Fibroblast of mammary gland (primary cell): ENCODE measurements around the gene LPAR6.
A peak's percentile ranks its signal among the peaks of the same experiment; 100 is the strongest.

Experiments used
- DNase-seq: peaks from one replicate; pipeline ENCODE4 v3.0.0-alpha.2; 2010; ENCODE audit warnings: low read depth
- H3K4me3 ChIP-seq: 2 replicates; pipeline ENCODE4 v1.5.1; 2011; ENCODE audit warnings: low read depth, mild to moderate bottlenecking, low read length, moderate library complexity; ENCODE audit not compliant: control insufficient read depth
- TF ChIP-seq, protein P1 (sequence below): conservative IDR thresholded peaks from 2 replicates; pipeline ENCODE4 v1.5.1; 2011; ENCODE audit warnings: low read depth, low read length, inconsistent platforms; ENCODE audit not compliant: control insufficient read depth, insufficient read depth

The LPAR6 gene

DNA sequence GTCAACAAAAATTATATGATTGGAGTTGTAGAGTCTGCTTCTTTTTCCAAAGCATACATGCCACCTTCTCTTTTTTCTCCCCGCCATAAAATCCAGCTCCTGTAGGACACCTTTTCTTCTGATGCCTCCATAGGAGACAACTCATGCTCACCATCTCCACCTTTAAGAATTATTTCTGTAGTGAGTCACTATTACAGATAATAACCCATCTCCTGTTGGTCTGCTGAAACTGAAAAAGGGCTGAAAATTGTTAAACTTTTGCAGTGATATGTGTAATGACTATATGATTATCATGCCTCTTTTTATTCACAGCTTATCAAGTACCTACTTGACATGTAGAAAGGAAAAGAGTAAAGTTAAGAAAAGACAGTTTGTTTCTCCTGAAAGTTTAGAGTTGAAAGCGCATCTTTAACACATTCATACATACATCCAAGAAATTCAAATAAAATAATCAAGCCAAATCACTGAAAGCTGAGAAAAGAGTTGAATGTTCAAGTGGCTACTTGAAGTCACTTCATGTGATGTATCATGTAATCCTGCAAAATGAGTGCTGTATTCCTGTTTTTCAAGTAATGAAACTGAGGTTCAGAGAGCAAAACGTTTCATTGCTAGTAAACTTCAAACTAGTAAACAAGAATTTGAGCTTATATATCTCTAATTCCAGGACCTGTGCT is 35.5 kb upstream of the LPAR6 start:
- no peak for DNase-seq
- no peak overlapping the region for H3K4me3 ChIP-seq
- TF ChIP-seq, protein P1, sequence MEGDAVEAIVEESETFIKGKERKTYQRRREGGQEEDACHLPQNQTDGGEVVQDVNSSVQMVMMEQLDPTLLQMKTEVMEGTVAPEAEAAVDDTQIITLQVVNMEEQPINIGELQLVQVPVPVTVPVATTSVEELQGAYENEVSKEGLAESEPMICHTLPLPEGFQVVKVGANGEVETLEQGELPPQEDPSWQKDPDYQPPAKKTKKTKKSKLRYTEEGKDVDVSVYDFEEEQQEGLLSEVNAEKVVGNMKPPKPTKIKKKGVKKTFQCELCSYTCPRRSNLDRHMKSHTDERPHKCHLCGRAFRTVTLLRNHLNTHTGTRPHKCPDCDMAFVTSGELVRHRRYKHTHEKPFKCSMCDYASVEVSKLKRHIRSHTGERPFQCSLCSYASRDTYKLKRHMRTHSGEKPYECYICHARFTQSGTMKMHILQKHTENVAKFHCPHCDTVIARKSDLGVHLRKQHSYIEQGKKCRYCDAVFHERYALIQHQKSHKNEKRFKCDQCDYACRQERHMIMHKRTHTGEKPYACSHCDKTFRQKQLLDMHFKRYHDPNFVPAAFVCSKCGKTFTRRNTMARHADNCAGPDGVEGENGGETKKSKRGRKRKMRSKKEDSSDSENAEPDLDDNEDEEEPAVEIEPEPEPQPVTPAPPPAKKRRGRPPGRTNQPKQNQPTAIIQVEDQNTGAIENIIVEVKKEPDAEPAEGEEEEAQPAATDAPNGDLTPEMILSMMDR = no peak

DNA sequence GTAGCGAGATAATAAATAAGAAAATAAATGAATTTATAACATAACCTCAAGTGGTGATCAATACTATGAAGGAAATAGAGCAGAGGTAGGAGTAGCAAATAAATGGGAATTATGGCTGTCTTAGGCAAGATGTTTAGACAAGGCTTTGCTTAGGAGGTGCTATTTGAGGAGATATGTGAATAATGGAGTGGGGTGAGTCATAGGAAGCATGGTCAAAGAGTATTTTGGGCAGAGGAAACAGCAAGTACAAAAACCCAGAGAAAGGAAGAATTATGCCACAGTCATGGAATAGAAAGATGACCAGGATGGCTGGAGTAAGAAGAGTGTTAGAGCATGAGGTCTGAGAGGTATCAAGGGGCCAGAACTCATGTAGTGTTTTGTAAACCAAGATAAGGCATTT is 33.6 kb upstream of the LPAR6 start:
- DNase-seq = peak; percentile 83
- H3K4me3 ChIP-seq = no peak overlapping the region
- TF ChIP-seq, protein P1 = no peak

DNA sequence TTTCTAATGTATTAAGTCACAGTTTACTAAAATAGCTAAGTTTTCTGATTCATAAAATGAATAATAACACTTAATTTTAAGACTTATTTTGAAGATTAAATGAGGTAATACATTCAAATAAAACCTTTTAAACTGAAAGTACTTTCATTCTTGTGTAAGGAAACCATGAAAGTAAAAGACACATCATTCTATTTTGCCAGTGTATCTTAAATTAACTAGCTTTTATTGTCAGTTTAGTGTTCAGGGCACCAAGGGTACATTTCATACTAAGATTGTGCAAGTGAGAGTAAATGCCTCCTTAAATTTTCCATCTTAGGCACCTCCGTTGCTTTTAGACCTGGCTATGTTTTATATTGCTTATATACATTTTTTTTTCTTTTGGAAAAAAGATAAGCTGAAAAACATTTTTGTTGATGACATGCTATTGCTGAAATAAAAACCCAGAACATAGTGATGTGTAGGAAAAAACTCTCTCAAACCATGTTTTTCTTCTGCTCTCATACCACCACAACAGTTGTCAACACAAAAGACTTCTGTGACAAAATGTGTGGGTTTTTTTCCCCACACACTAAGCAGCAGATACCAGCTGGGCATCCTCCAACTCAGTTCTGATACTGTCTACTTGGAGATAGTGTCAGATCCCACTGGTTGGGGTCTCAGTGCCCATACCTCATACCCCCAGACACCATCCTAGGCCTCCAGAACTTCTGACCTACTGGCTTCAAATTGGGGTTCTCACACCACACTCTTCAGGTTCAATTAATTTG is 30.7 kb upstream of the LPAR6 start:
- TF ChIP-seq, protein P1 = no peak
- DNase-seq = no peak
- no peak overlapping the region for H3K4me3 ChIP-seq

DNA sequence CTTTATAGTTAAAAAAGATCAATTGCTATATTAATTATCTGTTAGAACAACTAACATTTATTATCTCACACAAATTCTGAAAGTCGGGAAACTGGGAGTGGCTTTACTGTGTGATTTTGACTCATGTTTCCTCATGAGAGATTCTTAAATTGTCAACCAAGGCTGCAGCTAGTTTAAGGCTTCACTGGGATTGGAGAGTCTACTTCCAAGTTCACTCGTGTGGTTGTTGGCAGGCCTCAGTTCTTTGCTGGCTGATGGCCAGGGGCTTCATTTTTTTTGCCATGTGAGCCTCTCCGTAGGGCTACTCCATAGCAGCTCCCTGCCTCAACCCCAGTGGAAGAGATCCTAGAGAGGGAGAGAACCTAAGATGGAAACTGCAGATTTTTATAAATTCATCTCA is 24.5 kb upstream of the LPAR6 start:
- DNase-seq = peak; percentile 76
- TF ChIP-seq, protein P1 = no peak
- H3K4me3 ChIP-seq = no peak overlapping the region

DNA sequence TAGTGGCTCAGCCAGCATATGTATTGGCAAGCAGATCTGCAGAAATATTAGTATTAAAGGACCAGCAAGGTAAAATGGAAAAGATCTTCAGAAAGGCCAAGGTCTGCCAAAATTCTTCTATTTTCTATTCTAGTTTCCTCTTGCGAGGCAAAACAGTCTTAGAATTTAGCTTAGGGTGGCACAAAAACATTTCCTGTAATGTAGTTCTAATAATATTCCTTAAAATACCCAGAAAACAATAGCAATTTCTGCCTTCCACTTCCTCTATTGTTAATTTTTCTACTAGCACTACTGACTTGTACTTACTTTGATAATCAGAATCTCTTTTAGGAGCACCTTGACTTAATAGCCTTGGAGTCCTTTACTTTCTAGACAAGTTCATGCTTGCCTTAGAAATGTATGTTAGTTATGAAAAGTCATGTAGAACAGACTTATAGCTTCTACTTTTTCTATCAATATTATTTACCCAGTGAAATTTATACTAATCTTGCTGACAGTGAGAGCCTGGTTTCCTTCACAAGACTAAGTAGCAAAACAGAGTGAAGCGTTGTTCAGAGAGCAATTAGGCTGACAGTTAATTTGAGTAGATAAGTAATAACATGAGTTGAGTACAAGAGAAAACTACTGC is 23.9 kb upstream of the LPAR6 start:
- H3K4me3 ChIP-seq = no peak overlapping the region
- no peak for DNase-seq
- TF ChIP-seq, protein P1 = no peak

DNA sequence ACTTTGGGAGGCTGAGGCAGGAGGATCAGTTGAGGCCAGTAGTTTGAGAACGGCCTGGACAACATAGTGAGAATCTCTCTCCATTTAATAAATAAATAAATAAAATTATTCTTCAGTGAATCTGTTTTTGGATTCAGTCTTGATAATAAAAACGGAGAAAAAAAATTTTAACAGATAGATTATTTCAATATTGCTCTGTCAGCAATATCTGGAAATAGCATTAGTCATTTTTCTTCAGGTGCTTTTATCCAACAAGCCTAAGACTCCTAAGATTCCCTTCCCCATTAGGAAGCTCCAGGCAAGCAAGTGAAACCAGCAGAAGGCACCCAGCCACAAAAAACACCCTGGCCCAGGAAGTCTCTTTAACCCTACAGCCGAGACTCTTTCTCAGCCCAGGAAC is 21.3 kb upstream of the LPAR6 start:
- no peak for DNase-seq
- TF ChIP-seq, protein P1 = no peak
- H3K4me3 ChIP-seq = no peak overlapping the region
